Measurements from ENCODE around the gene FAM200B.

GRCh38 chr4:15655223-15656037 is 26.2 kb upstream of the FAM200B start, which contains the start of gene FBXL5:
- TF ChIP-seq CTCF (IDR thresholded peaks at IDR 0.05) (peak in 1 of 4 experiments; percentile 8), POLR2AphosphoS5 (IDR thresholded peaks at IDR 0.05) (peak; percentile 80)
